ENCODE measurements around the gene RBMS1. TPM values are rescaled to one million over a fixed set of nuclear protein-coding genes. Genes with fewer than 3 reads are reported as not detected.
"Not testable (repeated sequence)": the region's sequence is repeated elsewhere in the genome, so short reads cannot be mapped to it uniquely, and the experiment has no call there.

RBMS1 gene
- polyA plus RNA-seq, 3 donors, result 114 to 148 (median 141) TPM

DNA sequence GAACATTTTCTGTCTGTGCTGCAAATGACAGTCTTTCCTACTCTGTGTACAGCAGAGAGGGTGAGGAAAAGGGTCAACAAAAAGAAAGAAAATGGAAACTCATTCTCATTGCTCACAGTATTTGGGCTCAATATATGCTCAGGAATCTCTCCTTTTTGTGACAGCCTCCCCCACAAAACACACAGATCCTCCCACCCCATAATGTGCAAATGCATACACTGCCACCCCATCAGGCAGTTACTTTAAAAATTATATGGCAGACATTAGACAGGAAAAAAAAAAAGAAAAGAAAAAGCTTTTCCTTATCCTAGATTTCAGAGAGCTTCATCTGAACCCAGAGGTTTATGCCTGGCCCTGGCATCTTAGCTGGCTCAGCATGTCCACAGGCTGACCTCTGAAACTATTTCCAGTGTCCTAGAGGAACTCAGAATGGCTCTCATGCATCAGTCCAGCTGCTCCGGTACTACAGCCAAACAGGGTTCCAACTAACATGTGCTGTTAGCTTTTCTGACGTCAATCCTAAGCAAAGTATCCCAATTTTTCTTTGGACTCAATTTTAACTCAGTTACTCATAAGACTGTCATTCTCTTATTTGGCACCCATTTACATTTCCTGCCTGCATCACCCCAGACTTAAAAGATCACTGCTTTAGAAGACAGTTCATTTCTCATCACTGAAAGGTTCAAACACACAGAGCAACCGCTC lies 105.9 kb downstream of the RBMS1 start:
- no peak for DNase-seq

DNA sequence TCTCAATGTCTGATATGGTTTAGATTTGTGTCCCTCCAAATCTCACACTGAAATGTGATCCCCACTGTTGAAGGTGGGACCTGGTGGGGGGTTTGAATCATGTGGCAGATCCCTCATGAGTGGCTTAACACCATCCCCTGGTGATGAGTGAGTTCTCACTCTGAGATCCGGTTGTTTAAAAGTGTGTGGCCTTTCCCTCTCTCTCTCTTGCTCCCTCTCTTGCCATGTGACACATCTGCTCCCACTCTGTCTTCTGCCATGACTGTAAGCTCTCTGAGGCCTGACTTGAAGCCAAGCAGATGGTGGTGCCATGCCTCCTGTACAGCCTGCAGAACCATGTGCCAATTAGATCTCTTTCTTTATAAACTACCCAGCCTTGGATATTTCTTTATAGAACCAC lies 108.8 kb downstream of the RBMS1 start:
- DNase-seq, result no peak

DNA sequence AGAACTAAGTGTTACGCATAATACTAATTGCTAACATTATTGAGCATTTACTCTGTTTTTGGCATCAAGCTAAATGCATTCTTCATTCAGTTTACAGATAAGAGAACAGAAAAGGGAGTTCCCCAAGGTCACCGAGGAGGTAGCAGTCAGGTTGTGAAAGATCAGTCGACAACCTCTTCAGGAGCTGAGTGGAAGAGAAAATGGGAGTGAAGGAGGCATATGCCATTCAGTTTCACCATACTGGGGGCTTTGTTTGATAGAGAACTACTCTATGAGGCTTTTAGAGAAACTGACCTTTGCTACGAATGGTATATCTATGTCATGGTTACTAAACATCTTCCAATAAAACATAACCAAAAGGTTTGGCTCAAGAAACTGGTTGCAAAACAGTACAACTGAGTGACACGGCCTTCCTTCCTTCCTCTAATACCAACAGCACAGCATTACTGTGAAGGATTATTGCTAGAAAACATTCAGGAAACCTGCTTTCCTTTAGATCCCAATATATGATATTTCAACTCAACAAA lies 112.1 kb downstream of the RBMS1 start:
- DNase-seq, result no peak

DNA sequence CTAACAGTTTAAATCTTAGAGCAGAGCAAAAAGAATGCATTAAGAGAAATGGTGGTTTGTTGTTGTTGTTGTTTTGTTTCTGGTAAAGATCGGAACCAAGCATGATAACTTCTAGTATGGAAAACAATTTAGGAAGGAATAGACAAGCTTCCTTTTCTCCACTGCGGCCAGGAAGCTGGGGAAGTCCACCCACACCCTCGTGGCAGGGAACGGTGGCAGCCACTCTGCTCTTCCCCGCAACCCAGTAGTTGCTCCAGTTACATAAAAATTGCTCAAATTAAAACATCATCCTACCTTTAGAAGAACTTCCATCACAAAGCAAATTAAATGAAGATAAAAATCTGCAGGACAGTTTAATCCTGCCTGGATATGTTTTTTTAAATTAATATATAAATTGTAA lies 113.0 kb downstream of the RBMS1 start:
- no peak for DNase-seq

DNA sequence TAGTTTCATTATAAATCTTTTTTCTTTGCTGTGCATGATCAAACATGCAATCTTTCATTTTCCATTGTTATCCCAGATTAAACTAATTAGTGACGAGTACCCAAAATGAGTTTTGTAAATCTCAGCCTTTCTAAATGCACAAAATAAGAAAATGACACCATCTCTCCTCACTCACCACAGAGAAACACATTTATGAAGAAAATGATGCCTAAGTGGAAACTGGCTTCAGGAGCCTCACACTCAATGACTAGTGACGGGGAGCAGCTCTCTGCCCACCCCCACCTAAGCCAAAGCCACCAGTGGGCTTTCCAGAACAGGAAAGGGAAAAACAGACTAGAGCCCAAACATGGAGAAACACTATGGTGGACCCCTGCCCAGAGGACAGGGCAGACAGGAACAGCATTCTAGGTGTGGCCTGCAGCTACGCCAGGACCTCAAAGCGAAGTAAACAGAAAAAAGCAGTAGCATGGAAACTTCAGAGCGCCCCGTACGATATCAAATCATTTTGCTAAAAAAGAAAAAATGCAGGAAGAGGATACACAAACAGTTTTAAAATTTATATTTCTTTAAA lies 113.5 kb downstream of the RBMS1 start:
- no peak for DNase-seq

GRCh38 chr2:160379399-160379798 lies 114.2 kb downstream of the RBMS1 start:
- DNase-seq, result no peak

- no peak for DNase-seq
Observed at GRCh38 chr2:160377204-160377995, 116.2 kb downstream of the RBMS1 start.

- no peak for DNase-seq
Observed at GRCh38 chr2:160376576-160376975, 117.0 kb downstream of the RBMS1 start.

DNA sequence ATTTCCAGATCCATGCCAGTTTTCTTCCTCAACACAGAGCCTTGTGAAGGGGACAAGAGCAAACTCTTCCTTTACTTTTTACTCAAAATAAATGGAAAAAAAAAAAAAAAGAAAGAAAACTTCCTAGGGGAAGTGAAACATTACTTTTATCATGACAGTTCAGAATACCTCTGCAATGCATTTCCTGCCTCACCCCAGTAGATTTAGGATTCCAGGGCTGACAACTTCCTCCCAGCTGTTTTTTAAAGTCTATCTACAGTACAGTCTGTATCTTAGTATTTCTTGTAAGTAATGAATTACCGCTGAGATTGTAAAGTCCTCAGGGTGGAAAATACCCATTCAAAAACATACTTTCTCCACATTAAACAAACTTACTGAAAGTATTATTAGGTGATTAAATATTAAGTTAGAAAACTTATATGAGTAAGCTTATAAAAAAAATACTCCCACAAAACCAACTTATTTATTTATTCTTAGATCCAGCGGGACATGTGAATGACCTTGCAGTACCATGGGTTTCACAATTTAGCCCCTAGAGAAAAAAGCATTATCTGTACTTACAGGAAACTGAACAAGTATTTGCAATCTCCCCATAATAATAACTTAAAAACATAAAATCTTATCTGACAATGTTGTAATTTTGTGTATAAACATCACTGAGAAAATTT lies 117.7 kb downstream of the RBMS1 start:
- no peak for DNase-seq

- DNase-seq, result no peak
Observed at GRCh38 chr2:160375037-160375436, 118.6 kb downstream of the RBMS1 start.

- no peak for DNase-seq
Observed at GRCh38 chr2:160373666-160374065, 119.9 kb downstream of the RBMS1 start.

DNA sequence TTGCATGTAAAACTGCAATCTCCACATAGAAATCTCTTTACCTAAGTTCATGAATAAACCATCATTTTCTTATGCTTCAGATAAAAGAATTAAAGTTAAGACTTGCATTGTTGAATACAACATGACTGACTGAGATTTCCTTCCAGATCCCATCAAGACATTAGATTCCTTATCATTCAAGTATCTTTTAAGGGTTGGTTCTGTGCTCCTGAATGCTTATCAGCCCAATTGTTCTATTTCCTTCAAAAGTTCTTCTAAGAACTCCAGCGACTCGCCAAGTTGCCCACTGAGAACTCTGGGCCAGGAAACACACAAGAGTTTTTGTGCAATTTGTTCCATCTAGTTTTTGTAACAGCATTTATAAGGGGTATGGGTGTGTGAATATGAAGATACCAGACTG lies 120.3 kb downstream of the RBMS1 start:
- no peak for DNase-seq

DNA sequence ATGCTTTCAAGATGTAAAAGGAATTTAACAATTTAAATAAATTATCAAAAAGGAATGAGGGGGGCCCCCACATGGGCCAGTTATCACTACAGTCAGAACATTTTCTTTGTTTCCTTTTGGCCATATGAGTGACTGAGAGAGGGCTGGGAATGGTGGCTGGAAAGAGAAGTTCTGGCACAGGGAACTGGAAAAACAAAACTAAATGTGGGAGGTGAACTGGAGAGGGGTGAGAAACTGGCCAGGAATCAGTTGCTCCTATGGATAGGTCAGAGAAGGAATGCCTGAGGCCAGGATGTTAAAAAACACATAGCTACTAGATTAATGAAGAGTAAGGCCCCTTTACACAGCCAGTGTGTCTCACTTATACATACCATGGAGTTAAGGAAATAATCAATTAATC lies 121.0 kb downstream of the RBMS1 start:
- DNase-seq, result no peak

DNA sequence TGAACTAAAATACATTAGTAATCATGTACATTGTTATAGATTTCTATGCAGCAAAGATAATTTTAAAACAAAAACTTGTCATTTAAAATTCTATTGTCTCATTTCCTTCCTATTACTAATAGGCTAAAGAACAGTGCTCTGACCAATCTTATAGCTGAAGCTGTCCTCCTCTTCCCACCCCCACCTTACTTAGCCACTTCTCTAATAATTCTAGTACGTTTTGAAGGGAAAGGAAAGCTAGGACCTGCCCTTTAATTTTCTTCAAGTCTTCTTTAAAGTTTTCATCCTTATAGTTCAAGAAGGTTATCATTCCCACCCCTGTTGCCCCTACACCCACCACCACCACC lies 121.6 kb downstream of the RBMS1 start:
- no peak for DNase-seq

- no peak for DNase-seq
Observed at GRCh38 chr2:160371251-160372009, 122.2 kb downstream of the RBMS1 start.

- no peak for DNase-seq
Observed at GRCh38 chr2:160368988-160369930, 124.3 kb downstream of the RBMS1 start.

- no peak for DNase-seq
Observed at GRCh38 chr2:160367887-160368286, 125.7 kb downstream of the RBMS1 start.

- not testable (repeated sequence) for DNase-seq
Observed at GRCh38 chr2:160367139-160367538, 126.5 kb downstream of the RBMS1 start.

- DNase-seq, result no peak
Observed at GRCh38 chr2:160366474-160366873, 127.1 kb downstream of the RBMS1 start.

- no peak for DNase-seq
Observed at GRCh38 chr2:160365716-160366367, 127.8 kb downstream of the RBMS1 start.

All from renal pelvis (tissue), 4 donors.